DND-41 (cell line): ENCODE results near the gene ARHGEF12.

ENCODE experiments used
- CTCF ChIP-seq: IDR thresholded peaks from 2 replicates; pipeline ENCODE4 v1.5.1; 2012; ENCODE audit warnings: borderline replicate concordance, low read length, moderate library complexity, mild to moderate bottlenecking; ENCODE audit not compliant: poor library complexity, severe bottlenecking; ENCODE audit errors: extremely low read depth
- EZH2 ChIP-seq: IDR thresholded peaks from 3 replicates; pipeline ENCODE4 v1.6.1; 2012; ENCODE audit warnings: borderline replicate concordance, low read depth, mild to moderate bottlenecking, moderate library complexity, low read length, inconsistent platforms; ENCODE audit not compliant: severe bottlenecking

- no peak for TF ChIP-seq CTCF
- no peak for TF ChIP-seq EZH2
Measured at GRCh38 chr11:120376547-120377182, 40.5 kb downstream of the ARHGEF12 start.
